IMR-90 (cell line): Measurements from ENCODE around the gene SLC7A7. TPM values are rescaled to one million over a fixed set of nuclear protein-coding genes. Genes with fewer than 3 reads are reported as not detected.
A peak's percentile ranks its signal among the peaks of the same experiment; 100 is the strongest.

Source experiments
- ATAC-seq: fragments of 200-7000 bp; cut with Tn5 transposase; 2 replicates; pipeline ENCODE4 v1.9.1; 2020; ENCODE audit warnings: low read depth, mild to moderate bottlenecking, moderate library complexity
- BruUV-seq: library from RNA; stranded (reverse); fragments of 400-500 nt; replicated peaks from 2 replicates; lab custom pipeline; 2021; lab: Mats Ljungman, UMichigan
- CTCF ChIA-PET: fragments of 300-600 bp; formaldehyde crosslinking; extraction: SDS; loops from one replicate; lab custom pipeline; 2021; ENCODE audit warnings: antibody characterized with exemption; lab: Yijun Ruan, JAX
- POLR2A ChIA-PET: fragments of 300-600 bp; sonication (Branson Sonifier 250); formaldehyde crosslinking; loops from one replicate; lab custom pipeline; 2022; ENCODE audit warnings: antibody characterized with exemption; ENCODE audit not compliant: unreplicated experiment; lab: Charles Lee
- DNase-seq: peaks from one replicate; pipeline ENCODE4 v3.0.0; 2013
- H2AFZ ChIP-seq: replicated peaks from 2 replicates; pipeline ENCODE3; 2013; ENCODE audit warnings: low read length, mild to moderate bottlenecking; ENCODE audit not compliant: poor library complexity
- H2AK5ac ChIP-seq: 2 replicates; pipeline ENCODE4 v1.6.1; 2013; ENCODE audit warnings: low read depth, low read length, inconsistent platforms
- H2AK9ac ChIP-seq: replicated peaks from 2 replicates; pipeline ENCODE3; 2013; ENCODE audit warnings: mild to moderate bottlenecking, low read depth, low read length, moderate library complexity; ENCODE audit not compliant: poor library complexity
- H2BK120ac ChIP-seq: 2 replicates; pipeline ENCODE4 v1.6.1; 2013; ENCODE audit warnings: low read depth, low read length, inconsistent platforms
- H2BK15ac ChIP-seq: 3 replicates; pipeline ENCODE4 v1.6.1; 2013; ENCODE audit warnings: low read depth, low read length, inconsistent platforms
- H2BK20ac ChIP-seq: 2 replicates; pipeline ENCODE4 v1.6.1; 2013; ENCODE audit warnings: low read depth, mild to moderate bottlenecking, inconsistent platforms, low read length, moderate library complexity
- H2BK5ac ChIP-seq: 2 replicates; pipeline ENCODE4 v1.6.1; 2013; ENCODE audit warnings: mild to moderate bottlenecking, low read depth, low read length, inconsistent platforms; ENCODE audit not compliant: poor library complexity, severe bottlenecking
- H3K14ac ChIP-seq: replicated peaks from 2 replicates; pipeline ENCODE4 v1.6.1; 2013; ENCODE audit warnings: low read depth, low read length, inconsistent platforms
- H3K18ac ChIP-seq: 2 replicates; pipeline ENCODE4 v1.6.1; 2013; ENCODE audit warnings: low read depth, low read length, control low read depth
- H3K23ac ChIP-seq: 2 replicates; pipeline ENCODE4 v1.6.1; 2013; ENCODE audit warnings: low read depth, low read length, inconsistent platforms
- H3K27ac ChIP-seq: 2 replicates; pipeline ENCODE4 v1.5.1; 2013; ENCODE audit warnings: mild to moderate bottlenecking, control low read depth, low read length; ENCODE audit not compliant: insufficient read depth
- H3K27me3 ChIP-seq: 2 replicates; pipeline ENCODE4 v1.6.1; 2013; ENCODE audit warnings: low read length; ENCODE audit not compliant: control insufficient read depth, insufficient read depth
- H3K36me3 ChIP-seq: 2 replicates; pipeline ENCODE4 v1.6.1; 2013; ENCODE audit warnings: low read length, mixed read lengths; ENCODE audit not compliant: control insufficient read depth, insufficient read depth
- H3K4ac ChIP-seq: 2 replicates; pipeline ENCODE4 v1.6.1; 2013; ENCODE audit warnings: low read depth, low read length, inconsistent platforms
- H3K4me1 ChIP-seq: 2 replicates; pipeline ENCODE4 v1.6.1; 2013; ENCODE audit warnings: low read length, mixed read lengths; ENCODE audit not compliant: control insufficient read depth, insufficient read depth
- H3K4me2 ChIP-seq: 2 replicates; pipeline ENCODE4 v1.6.1; 2013; ENCODE audit warnings: low read depth, mild to moderate bottlenecking, control low read depth, low read length, moderate library complexity
- H3K4me3 ChIP-seq: 2 replicates; pipeline ENCODE4 v1.5.1; 2013; ENCODE audit warnings: low read depth, mild to moderate bottlenecking, control low read depth, low read length, moderate library complexity; ENCODE audit not compliant: insufficient read depth
- H3K56ac ChIP-seq: 2 replicates; pipeline ENCODE4 v1.6.1; 2013; ENCODE audit warnings: low read length, inconsistent platforms; ENCODE audit not compliant: insufficient read depth; ENCODE audit errors: extremely low read depth
- H3K79me1 ChIP-seq, 2 experiments: 2 replicates each; pipeline ENCODE4 v1.6.1; 2013; ENCODE audit warnings: low read length in 2 of 2, inconsistent platforms in 1 of 2, low read depth in 1 of 2
- H3K9ac ChIP-seq: 2 replicates; pipeline ENCODE4 v1.6.1; 2013; ENCODE audit warnings: low read depth, low read length, control low read depth
- H3K9me1 ChIP-seq: 2 replicates; pipeline ENCODE4 v1.6.1; 2013; ENCODE audit warnings: low read length, inconsistent platforms; ENCODE audit not compliant: insufficient read depth
- H3K9me3 ChIP-seq: 2 replicates; pipeline ENCODE4 v1.6.1; 2013; ENCODE audit warnings: low read length; ENCODE audit not compliant: control insufficient read depth, insufficient read depth
- H4K20me1 ChIP-seq: 2 replicates; pipeline ENCODE4 v1.6.1; 2013; ENCODE audit warnings: low read length, inconsistent platforms; ENCODE audit not compliant: insufficient read depth
- H4K5ac ChIP-seq: 2 replicates; pipeline ENCODE4 v1.6.1; 2013; ENCODE audit warnings: mild to moderate bottlenecking, low read depth, low read length, control low read depth
- H4K8ac ChIP-seq, 2 experiments: 2 replicates each; pipeline ENCODE4 v1.6.1; 2013; ENCODE audit warnings: low read depth in 2 of 2, low read length in 2 of 2, control low read depth in 1 of 2, inconsistent platforms in 1 of 2
- H4K91ac ChIP-seq: 2 replicates; pipeline ENCODE4 v1.6.1; 2013; ENCODE audit warnings: low read depth, low read length, inconsistent platforms; ENCODE audit not compliant: insufficient read depth
- MAFK ChIP-seq: IDR thresholded peaks from 2 replicates; pipeline ENCODE4 v1.6.1; 2012; ENCODE audit warnings: low read depth, low read length, improper control_type of control experiment
- NFE2L2 ChIP-seq: fragments of 150-350 bp; IDR thresholded peaks from 2 replicates; pipeline ENCODE4 v1.6.1; 2016; ENCODE audit warnings: low read depth, mild to moderate bottlenecking, low read length
- SMC3 ChIP-seq: fragments of 150-350 bp; IDR thresholded peaks from 2 replicates; pipeline ENCODE4 v1.6.1; 2016; ENCODE audit warnings: low read depth, mild to moderate bottlenecking, antibody characterized with exemption, low read length, moderate library complexity
- USF2 ChIP-seq: fragments of 150-350 bp; IDR thresholded peaks from 2 replicates; pipeline ENCODE4 v1.6.1; 2017; ENCODE audit warnings: mild to moderate bottlenecking, antibody characterized with exemption, low read length, low read depth
- WGBS, 2 experiments: methylation state at CpG; one replicate each; pipeline versions ENCODE4 v1.1.5 to v1.1.7; 2013; ENCODE audit warnings: missing lambda C conversion rate in 2 of 2; ENCODE audit not compliant: insufficient read length in 1 of 2; ENCODE audit errors: extremely low coverage in 2 of 2; 5-methylcytosine and 5-hydroxymethylcytosine counted together
- dilution Hi-C: fragments of 300-500 bp; cut with HindIII; formaldehyde crosslinking; loops from one replicate; pipeline ENCODE4 v1.14.3; 2018; ENCODE audit warnings: low sequenced_read_pairs; ENCODE audit not compliant: unreplicated experiment
- in situ Hi-C: fragments of 300-500 bp; cut with MboI; formaldehyde crosslinking; loops from 3 replicates; pipeline ENCODE4 v1.14.3; 2019; ENCODE audit warnings: low sequenced_read_pairs, inconsistent platforms, mixed read lengths
- intact Hi-C: fragments of 100-400 bp; cut with micrococcal nuclease; formaldehyde crosslinking; loops from 2 replicates; pipeline ENCODE4 v1.10.0; 2022
- polyA plus RNA-seq, 3 experiments: library from polyadenylated mRNA; depleted of rRNA; stranded (reverse); fragments of >200 nt; gene quantifications; 2 replicates each; pipeline ENCODE4 v1.2.3, GENCODE V29; 2012; ENCODE audit warnings: low replicate concordance in 1 of 3
- total RNA-seq: library from RNA; depleted of rRNA; stranded (reverse); fragments of >200 nt; gene quantifications from 2 replicates; pipeline ENCODE4 v1.2.3, GENCODE V29; 2012

The SLC7A7 gene
- total and polyA plus RNA-seq, 2 of the 4 experiments (the other 2 are of a cell fraction), result 1.8 to 2.0 TPM

- Histone ChIP-seq H2BK15ac (no peak overlapping the region), H3K56ac (no peak overlapping the region), H3K4me2 (no peak overlapping the region; the same call in 1 of the 2 replicates), H4K91ac (peak overlapping the region; percentile 61; the same call in 1 of the 2 replicates), H4K20me1 (no peaks in the 10 kb centered on the region), H3K14ac (0 out of 2 replicates have a peak overlapping the region, but pooled peaks have one; percentile 4), H3K9ac (no peak overlapping the region), H4K5ac (peak overlapping the region; percentile 81; the same call in 1 of the 2 replicates), H3K18ac (peak overlapping the region; percentile 76; the same call in 1 of the 2 replicates), H4K8ac (peak overlapping the region in 1 of 2 experiments; percentile 54; a peak in 2 of 4 replicates), H3K4ac (no peak overlapping the region), H3K4me1 (peaks cover 12% of the 10 kb centered on the region), H3K27ac (no peak overlapping the region), H3K9me3 (no peaks in the 10 kb centered on the region), H3K79me1 (no peaks in the 10 kb centered on the region), H2BK20ac (no peak overlapping the region), H3K23ac (0 out of 2 replicates have a peak overlapping the region, but pooled peaks have one; percentile 46), H2BK120ac (peak overlapping the region; percentile 55; the same call in 1 of the 2 replicates), H3K9me1 (no peaks in the 10 kb centered on the region), H2BK5ac (peak overlapping the region; percentile 48), H2AFZ (peak overlapping the region; percentile 85), H3K4me3 (no peak overlapping the region), H2AK9ac (peak overlapping the region; percentile 10), H3K27me3 (no peaks in the 10 kb centered on the region), H2AK5ac (no peak overlapping the region), H3K36me3 (peaks cover 3% of the 10 kb centered on the region)
- in situ Hi-C loops, result no loop called here
- no TSS peak for BruUV-seq
- POLR2A ChIA-PET, result no interaction called here
- TF ChIP-seq USF2, result no peak
- no peak for TF ChIP-seq SMC3
- TF ChIP-seq NFE2L2, result no peak
- 0 out of 2 replicates have a peak, but pooled peaks have one; percentile 12 for TF ChIP-seq MAFK
- dilution Hi-C loops, result no loop called here
- intact Hi-C loops, result loop anchor here (5.0 kb wide), 1 partner anchor 37 kb away; the partner anchor contains the start of gene SLC7A7
- peak; percentile 73 for ATAC-seq
- WGBS, 2 experiments, result 14% methylated on average over 1 of the region's 2 CpGs; no CpG with 5 or more reads in 1 of the 2 experiments
- CTCF ChIA-PET, result interaction anchor here (0.8 to 1.3 kb wide), 2 partner anchors 33 to 210 kb away, joined by 3 to 5 read pairs; no protein-coding TSS in a partner anchor
- DNase-seq, result peak; percentile 35
These were observed 35.0 kb downstream of the SLC7A7 start for GRCh38 chr14:22780105-22780679.
